ENCODE measurements around the gene MPL.

DNA sequence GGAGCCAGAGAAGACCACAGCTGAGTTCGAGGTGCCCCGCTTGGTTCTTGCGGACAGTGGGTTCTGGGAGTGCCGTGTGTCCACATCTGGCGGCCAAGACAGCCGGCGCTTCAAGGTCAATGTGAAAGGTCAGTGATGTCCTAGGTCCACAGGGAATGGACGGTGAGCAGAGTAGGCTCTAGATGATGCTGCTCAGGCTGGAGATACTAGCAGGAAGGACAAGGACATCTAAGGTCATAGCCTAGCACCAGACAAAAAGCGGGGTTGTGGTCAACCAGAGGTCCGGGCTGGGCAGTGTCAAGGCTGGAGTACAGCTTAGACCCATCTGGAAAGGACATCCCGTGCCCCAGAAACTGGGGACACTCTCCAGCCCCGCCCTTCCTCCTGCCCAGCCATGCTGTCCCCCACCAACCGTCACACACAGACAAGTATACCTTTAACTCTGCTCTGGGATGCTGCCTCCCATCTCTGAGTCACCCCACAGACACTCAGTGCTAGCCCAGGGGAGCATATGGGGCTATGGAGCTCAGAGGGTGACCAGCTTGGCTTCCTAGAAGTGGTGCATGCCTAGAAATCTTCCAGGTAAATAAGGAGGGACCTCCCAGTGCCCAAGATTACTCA, 28.1 kb upstream of the MPL start:
- TF ChIP-seq, protein P1, sequence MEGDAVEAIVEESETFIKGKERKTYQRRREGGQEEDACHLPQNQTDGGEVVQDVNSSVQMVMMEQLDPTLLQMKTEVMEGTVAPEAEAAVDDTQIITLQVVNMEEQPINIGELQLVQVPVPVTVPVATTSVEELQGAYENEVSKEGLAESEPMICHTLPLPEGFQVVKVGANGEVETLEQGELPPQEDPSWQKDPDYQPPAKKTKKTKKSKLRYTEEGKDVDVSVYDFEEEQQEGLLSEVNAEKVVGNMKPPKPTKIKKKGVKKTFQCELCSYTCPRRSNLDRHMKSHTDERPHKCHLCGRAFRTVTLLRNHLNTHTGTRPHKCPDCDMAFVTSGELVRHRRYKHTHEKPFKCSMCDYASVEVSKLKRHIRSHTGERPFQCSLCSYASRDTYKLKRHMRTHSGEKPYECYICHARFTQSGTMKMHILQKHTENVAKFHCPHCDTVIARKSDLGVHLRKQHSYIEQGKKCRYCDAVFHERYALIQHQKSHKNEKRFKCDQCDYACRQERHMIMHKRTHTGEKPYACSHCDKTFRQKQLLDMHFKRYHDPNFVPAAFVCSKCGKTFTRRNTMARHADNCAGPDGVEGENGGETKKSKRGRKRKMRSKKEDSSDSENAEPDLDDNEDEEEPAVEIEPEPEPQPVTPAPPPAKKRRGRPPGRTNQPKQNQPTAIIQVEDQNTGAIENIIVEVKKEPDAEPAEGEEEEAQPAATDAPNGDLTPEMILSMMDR (IDR thresholded peaks at IDR 0.05): no peak
- no peak for TF ChIP-seq POLR2A (IDR thresholded peaks at IDR 0.05)
- no peak for TF ChIP-seq POLR2AphosphoS5 (IDR thresholded peaks at IDR 0.05)
- no peak for TF ChIP-seq EP300 (IDR thresholded peaks at IDR 0.05)

Data from upper lobe of left lung (tissue), 4 donors.